HepG2 (cell line): ENCODE data around the gene SLA2. TPM values are rescaled to one million over a fixed set of nuclear protein-coding genes. Genes with fewer than 3 reads are reported as not detected.

Experiments used
- FOXA1 ChIP-seq, 2 experiments: fragments of 450-650 bp in 1 of 2; sonication (generic) in 1 of 2; formaldehyde crosslinking in 1 of 2; IDR thresholded peaks; 2 replicates each; pipeline versions ENCODE4 v1.4.0 to v1.6.1; 2016 to 2020; ENCODE audit warnings: missing genetic modification reagents in 1 of 2
- KLF15 ChIP-seq: sonication (generic); formaldehyde crosslinking; IDR thresholded peaks from 2 replicates; pipeline ENCODE4 v1.8.1; 2023; ENCODE audit warnings: borderline replicate concordance, mild to moderate bottlenecking, inconsistent platforms, missing genetic modification reagents, mixed read lengths
- NCOA5 ChIP-seq: sonication (generic); formaldehyde crosslinking; IDR thresholded peaks from 2 replicates; pipeline ENCODE4 v1.4.0; 2020; ENCODE audit warnings: missing genetic modification reagents
- PBX3 ChIP-seq: sonication (generic); formaldehyde crosslinking; IDR thresholded peaks from 2 replicates; pipeline ENCODE4 v1.8.1; 2023; ENCODE audit warnings: missing genetic modification reagents, inconsistent platforms, borderline replicate concordance
- POLR2AphosphoS5 ChIP-seq: IDR thresholded peaks from 2 replicates; pipeline ENCODE4 v1.6.1; 2012; ENCODE audit warnings: low read depth, low read length
- RBAK ChIP-seq: sonication (generic); formaldehyde crosslinking; IDR thresholded peaks from 2 replicates; pipeline ENCODE4 v1.5.1; 2020; ENCODE audit warnings: mild to moderate bottlenecking, missing genetic modification reagents
- TOE1 ChIP-seq: sonication (generic); formaldehyde crosslinking; IDR thresholded peaks from 2 replicates; pipeline ENCODE4 v1.4.0; 2020; ENCODE audit warnings: mild to moderate bottlenecking, missing genetic modification reagents
- ZNF142 ChIP-seq: sonication (generic); formaldehyde crosslinking; IDR thresholded peaks from 2 replicates; pipeline ENCODE4 v1.4.0; 2020; ENCODE audit warnings: missing genetic modification reagents
- ZNF33B ChIP-seq: sonication (generic); formaldehyde crosslinking; IDR thresholded peaks from 2 replicates; pipeline ENCODE4 v1.5.1; 2020; ENCODE audit warnings: mild to moderate bottlenecking, missing genetic modification reagents
- ZNF350 ChIP-seq: sonication (generic); formaldehyde crosslinking; IDR thresholded peaks from 2 replicates; pipeline ENCODE4 v1.4.0; 2020; ENCODE audit warnings: mild to moderate bottlenecking, low read depth, missing genetic modification reagents, borderline replicate concordance
- ZNF367 ChIP-seq: sonication (generic); formaldehyde crosslinking; IDR thresholded peaks from 2 replicates; pipeline ENCODE4 v1.4.0; 2020; ENCODE audit warnings: missing genetic modification reagents, borderline replicate concordance
- ZNF407 ChIP-seq: sonication (generic); formaldehyde crosslinking; IDR thresholded peaks from one replicate; pipeline ENCODE4 v1.5.1; 2020; ENCODE audit warnings: mild to moderate bottlenecking, missing genetic modification reagents; ENCODE audit errors: not compliant biosample characterization
- ZSCAN20 ChIP-seq: sonication (generic); formaldehyde crosslinking; IDR thresholded peaks from 2 replicates; pipeline ENCODE4 v1.4.0; 2020; ENCODE audit warnings: missing genetic modification reagents, mild to moderate bottlenecking, borderline replicate concordance
- polyA plus RNA-seq, 8 experiments: library from polyadenylated mRNA; depleted of rRNA in 3 of 8; stranded (reverse) in 7 of 8; unstranded in 1 of 8; fragments of >200 nt; fragmentation: Illumina TruSeq in 4 of 8; extraction: Trizol in 4 of 8; gene quantifications; 2 replicates each; pipeline versions ENCODE4 v1.2.1 to v1.2.3, GENCODE V29; 2011 to 2016; ENCODE audit warnings: low read depth in 4 of 8, missing spikeins in 1 of 8, mixed read lengths in 1 of 8; ENCODE audit not compliant: insufficient read depth in 1 of 8
- total RNA-seq, 5 experiments: library from RNA; depleted of rRNA; stranded (reverse); fragments of >200 nt; fragmentation: Illumina TruSeq; extraction: Trizol; gene quantifications; 2 replicates each; pipeline ENCODE4 v1.2.3, GENCODE V29; 2016; ENCODE audit warnings: low read depth in 1 of 5

The SLA2 gene
- total and polyA plus RNA-seq, 2 of the 13 experiments (the other 11 are each of a cell fraction or from before 2014, with no cell fraction given): 1.6 to 3.6 TPM

GRCh38 chr20:36573103-36573797 lies 72.7 kb downstream of the SLA2 start, which contains the start of gene TGIF2 (continued):
- TF ChIP-seq POLR2AphosphoS5: peak; percentile 85
- no peak for TF ChIP-seq NCOA5
- no peak for TF ChIP-seq ZNF142 (CRISPR knock-in tag)
- TF ChIP-seq KLF15 (CRISPR knock-in tag): peak; percentile 89; the same call in 1 of the 2 replicates
- TF ChIP-seq PBX3 (CRISPR knock-in tag): no peak
- peak; percentile 97 for TF ChIP-seq ZNF407 (CRISPR knock-in tag)
- no peak for TF ChIP-seq RBAK (CRISPR knock-in tag)
- TF ChIP-seq ZNF350 (CRISPR knock-in tag): peak; percentile 90
- peak; percentile 89 for TF ChIP-seq ZNF33B
- no peak for TF ChIP-seq FOXA1 (IDR thresholded peaks at IDR 0.05)
- TF ChIP-seq FOXA1 (CRISPR knock-in tag; IDR thresholded peaks at IDR 0.05): no peak
- TF ChIP-seq TOE1 (CRISPR knock-in tag): no peak
- no peak; the same call in 1 of the 2 replicates for TF ChIP-seq ZNF367 (CRISPR knock-in tag)
- peak; percentile 60 for TF ChIP-seq ZSCAN20
